GM12873 (cell line): Measurements from ENCODE around the gene PNPLA7.

Experiments used
- CTCF ChIP-seq: IDR thresholded peaks from 2 replicates; pipeline ENCODE4 v1.5.1; 2012; ENCODE audit warnings: low read depth, mild to moderate bottlenecking, moderate library complexity, low read length, control low read depth; ENCODE audit not compliant: insufficient read depth; ENCODE audit errors: missing control alignments

The PNPLA7 gene

GRCh38 chr9:137499858-137500661 lies 50.1 kb downstream of the PNPLA7 start:
- no peak for TF ChIP-seq CTCF

- no peak for TF ChIP-seq CTCF
Measured at GRCh38 chr9:137499416-137499815, 50.8 kb downstream of the PNPLA7 start.

GRCh38 chr9:137498720-137499150 lies 51.5 kb downstream of the PNPLA7 start:
- TF ChIP-seq CTCF, result no peak

- no peak for TF ChIP-seq CTCF
Measured at GRCh38 chr9:137497921-137498719, 52.1 kb downstream of the PNPLA7 start.

GRCh38 chr9:137496601-137497375 lies 53.4 kb downstream of the PNPLA7 start:
- no peak for TF ChIP-seq CTCF

- TF ChIP-seq CTCF, result no peak
Measured at GRCh38 chr9:137494550-137495351, 55.5 kb downstream of the PNPLA7 start.
